Mesenchymal stem cell (in vitro differentiated cells and primary cell): Measurements from ENCODE around the gene ZNF473.
"Not testable (repeated sequence)": the region's sequence is repeated elsewhere in the genome, so short reads cannot be mapped to it uniquely, and the experiment has no call there.

Experiments
- DNase-seq: peaks from one replicate; pipeline ENCODE4 v3.0.0-alpha.2; 2013
- H2AFZ ChIP-seq: one replicate; pipeline ENCODE4 v1.6.1; 2013; ENCODE audit warnings: low read depth, mild to moderate bottlenecking, control low read depth, inconsistent platforms, low read length, moderate library complexity
- H2AK5ac ChIP-seq: 2 replicates; pipeline ENCODE4 v1.6.1; 2013; ENCODE audit warnings: low read length, moderate library complexity, mild to moderate bottlenecking, inconsistent platforms; ENCODE audit not compliant: severe bottlenecking
- H2BK120ac ChIP-seq: one replicate; pipeline ENCODE4 v1.6.1; 2013; ENCODE audit warnings: low read depth, mild to moderate bottlenecking, inconsistent platforms, low read length, moderate library complexity
- H2BK12ac ChIP-seq, 2 experiments: one replicate each; pipeline ENCODE4 v1.6.1; 2013; ENCODE audit warnings: inconsistent platforms in 2 of 2, low read length in 2 of 2, mild to moderate bottlenecking in 2 of 2, moderate library complexity in 2 of 2, control low read depth in 1 of 2
- H2BK15ac ChIP-seq: one replicate; pipeline ENCODE4 v1.6.1; 2013; ENCODE audit warnings: mild to moderate bottlenecking, low read depth, inconsistent platforms; ENCODE audit not compliant: poor library complexity, severe bottlenecking
- H2BK5ac ChIP-seq: 2 replicates; pipeline ENCODE4 v1.6.1; 2013; ENCODE audit warnings: low read depth, mild to moderate bottlenecking, low read length, control low read depth, inconsistent platforms; ENCODE audit not compliant: poor library complexity, severe bottlenecking
- H3K14ac ChIP-seq, 2 experiments: one replicate each; pipeline ENCODE4 v1.6.1; 2013; ENCODE audit warnings: inconsistent platforms in 2 of 2, low read length in 2 of 2, control low read depth in 1 of 2, mild to moderate bottlenecking in 1 of 2, moderate library complexity in 1 of 2
- H3K18ac ChIP-seq, 2 experiments: one replicate each; pipeline ENCODE4 v1.6.1; 2013; ENCODE audit warnings: inconsistent platforms in 2 of 2, low read length in 2 of 2, control low read depth in 1 of 2, low read depth in 1 of 2, mild to moderate bottlenecking in 1 of 2
- H3K23ac ChIP-seq, 2 experiments: one replicate each; pipeline ENCODE4 v1.6.1; 2013; ENCODE audit warnings: inconsistent platforms in 2 of 2, low read length in 2 of 2, mild to moderate bottlenecking in 2 of 2, moderate library complexity in 2 of 2, control low read depth in 1 of 2
- H3K27ac ChIP-seq: 2 replicates; pipeline ENCODE4 v1.5.1; 2013; ENCODE audit warnings: mild to moderate bottlenecking, moderate library complexity, low read length, control low read depth, inconsistent platforms; ENCODE audit not compliant: poor library complexity, severe bottlenecking
- H3K27me3 ChIP-seq, 2 experiments: 2 replicates each; pipeline versions ENCODE4 v1.6.1 to v1.7.0; 2013; ENCODE audit warnings: low read length in 2 of 2, mild to moderate bottlenecking in 2 of 2, moderate library complexity in 2 of 2, control low read depth in 1 of 2, inconsistent platforms in 1 of 2; ENCODE audit not compliant: control insufficient read depth in 1 of 2, insufficient read depth in 1 of 2
- H3K36me3 ChIP-seq, 2 experiments: 2 replicates each; pipeline versions ENCODE4 v1.6.1 to v1.7.0; 2013; ENCODE audit warnings: low read length in 2 of 2, control low read depth in 1 of 2, inconsistent platforms in 1 of 2, low read depth in 1 of 2, mild to moderate bottlenecking in 1 of 2; ENCODE audit not compliant: insufficient read depth in 2 of 2, control insufficient read depth in 1 of 2
- H3K4ac ChIP-seq, 2 experiments: one replicate each; pipeline ENCODE4 v1.6.1; 2013; ENCODE audit warnings: inconsistent platforms in 2 of 2, low read length in 2 of 2, mild to moderate bottlenecking in 2 of 2, moderate library complexity in 2 of 2, control low read depth in 1 of 2, low read depth in 1 of 2
- H3K4me1 ChIP-seq: 2 replicates; pipeline ENCODE4 v1.6.1; 2013; ENCODE audit warnings: low read depth, low read length, control low read depth; ENCODE audit not compliant: control insufficient read depth, insufficient read depth
- H3K4me2 ChIP-seq: 2 replicates; pipeline ENCODE4 v1.6.1; 2013; ENCODE audit warnings: low read length, mild to moderate bottlenecking, inconsistent platforms; ENCODE audit not compliant: poor library complexity, severe bottlenecking
- H3K4me3 ChIP-seq, 2 experiments: 2 replicates each; pipeline versions ENCODE4 v1.5.1 to v1.7.0; 2013; ENCODE audit warnings: low read length in 2 of 2, mild to moderate bottlenecking in 2 of 2, control low read depth in 1 of 2, low read depth in 1 of 2; ENCODE audit not compliant: insufficient read depth in 1 of 2
- H3K79me1 ChIP-seq: replicated peaks from 2 replicates; pipeline ENCODE4 v1.6.1; 2013; ENCODE audit warnings: mild to moderate bottlenecking, control low read depth, low read length, inconsistent platforms; ENCODE audit not compliant: poor library complexity, severe bottlenecking
- H3K9ac ChIP-seq: 2 replicates; pipeline ENCODE4 v1.7.0; 2013; ENCODE audit warnings: mild to moderate bottlenecking, low read length, moderate library complexity
- H3K9me3 ChIP-seq: 2 replicates; pipeline ENCODE4 v1.7.0; 2013; ENCODE audit warnings: mild to moderate bottlenecking, low read length; ENCODE audit not compliant: control insufficient read depth
- H4K8ac ChIP-seq: one replicate; pipeline ENCODE4 v1.6.1; 2013; ENCODE audit warnings: inconsistent platforms, mild to moderate bottlenecking, low read length, moderate library complexity
- H4K91ac ChIP-seq: one replicate; pipeline ENCODE4 v1.6.1; 2013; ENCODE audit warnings: mild to moderate bottlenecking, low read length, inconsistent platforms
- WGBS: methylation state at CpG from one replicate; pipeline ENCODE4 v1.1.7; 2013; ENCODE audit warnings: mixed read lengths; 5-methylcytosine and 5-hydroxymethylcytosine counted together

Gene ZNF473

DNA sequence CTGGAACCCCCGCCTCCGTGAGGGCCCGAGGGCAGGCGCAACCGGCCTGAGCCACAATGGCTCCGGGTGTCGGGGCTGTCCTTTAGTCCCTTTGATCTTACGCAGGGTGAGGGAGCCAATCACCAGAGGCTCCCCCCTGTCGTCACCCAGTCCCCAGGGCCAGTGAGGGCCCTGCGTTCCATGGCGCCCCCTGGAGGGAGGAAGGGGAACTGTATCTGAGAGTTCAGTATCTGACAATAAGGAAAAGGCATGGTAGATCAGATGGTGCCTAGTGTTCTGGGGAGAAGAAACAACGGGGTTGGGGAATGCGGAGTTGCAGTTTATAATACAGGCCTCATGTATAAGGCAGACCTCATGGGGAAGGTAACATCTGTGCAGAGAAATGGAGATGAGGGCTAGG lies 75.1 kb downstream of the ZNF473 start:
- not testable (repeated sequence) for H3K18ac ChIP-seq, H2AK5ac ChIP-seq, H4K91ac ChIP-seq, H2BK12ac ChIP-seq, H3K9me3 ChIP-seq, H2BK5ac ChIP-seq, DNase-seq, H3K4me2 ChIP-seq, H3K27me3 ChIP-seq, H3K36me3 ChIP-seq, H2AFZ ChIP-seq, H3K9ac ChIP-seq, H3K79me1 ChIP-seq, H4K8ac ChIP-seq, H3K4me1 ChIP-seq, H2BK120ac ChIP-seq, H3K23ac ChIP-seq, H3K4me3 ChIP-seq, H3K27ac ChIP-seq, H3K4ac ChIP-seq, H2BK15ac ChIP-seq, H3K14ac ChIP-seq
- WGBS = no CpG with 5 or more reads among the region's 13 CpGs
